Stimulated activated CD4-positive, alpha-beta T cell treated with anti-CD3 and anti-CD28 coated beads, Interleukin-4, amount 100 ng/mL, for 24 hours (primary cell): ENCODE measurements around the gene EPHB2.

ENCODE experiments used
- DNase-seq: peaks from one replicate; pipeline ENCODE4 v3.0.0-alpha.2; 2020

Gene EPHB2

DNA sequence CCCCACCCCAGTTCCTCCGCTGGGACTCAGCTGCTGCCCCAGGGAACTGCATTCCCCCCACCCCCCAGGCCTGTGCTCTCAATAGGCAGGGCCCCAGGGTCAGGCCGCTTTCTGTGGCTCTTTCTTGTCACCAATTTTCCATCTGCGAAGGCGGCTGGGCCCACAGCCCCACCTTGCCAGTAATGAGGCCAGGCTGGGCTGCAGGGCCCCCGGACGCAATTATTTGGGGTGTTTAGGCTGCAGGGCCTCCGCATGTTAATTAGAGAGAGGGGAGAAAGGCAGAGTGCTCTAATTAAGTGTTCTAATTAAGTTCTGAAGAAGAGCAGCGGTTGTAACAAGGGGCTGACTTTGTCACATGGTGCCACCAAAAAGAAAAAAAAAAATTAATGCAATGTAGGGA, 71.8 kb downstream of the EPHB2 start:
- DNase-seq: no peak

DNA sequence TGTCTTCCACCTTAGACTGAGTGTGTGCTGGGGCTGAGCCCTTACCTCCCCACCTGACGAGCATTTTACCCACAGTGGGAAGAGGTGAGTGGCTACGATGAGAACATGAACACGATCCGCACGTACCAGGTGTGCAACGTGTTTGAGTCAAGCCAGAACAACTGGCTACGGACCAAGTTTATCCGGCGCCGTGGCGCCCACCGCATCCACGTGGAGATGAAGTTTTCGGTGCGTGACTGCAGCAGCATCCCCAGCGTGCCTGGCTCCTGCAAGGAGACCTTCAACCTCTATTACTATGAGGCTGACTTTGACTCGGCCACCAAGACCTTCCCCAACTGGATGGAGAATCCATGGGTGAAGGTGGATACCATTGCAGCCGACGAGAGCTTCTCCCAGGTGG, 73.7 kb downstream of the EPHB2 start:
- DNase-seq: no peak

DNA sequence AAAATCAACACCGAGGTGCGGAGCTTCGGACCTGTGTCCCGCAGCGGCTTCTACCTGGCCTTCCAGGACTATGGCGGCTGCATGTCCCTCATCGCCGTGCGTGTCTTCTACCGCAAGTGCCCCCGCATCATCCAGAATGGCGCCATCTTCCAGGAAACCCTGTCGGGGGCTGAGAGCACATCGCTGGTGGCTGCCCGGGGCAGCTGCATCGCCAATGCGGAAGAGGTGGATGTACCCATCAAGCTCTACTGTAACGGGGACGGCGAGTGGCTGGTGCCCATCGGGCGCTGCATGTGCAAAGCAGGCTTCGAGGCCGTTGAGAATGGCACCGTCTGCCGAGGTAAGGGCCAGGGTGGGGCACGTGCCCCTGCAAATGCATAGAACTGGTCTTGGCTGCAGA, 74.1 kb downstream of the EPHB2 start:
- no peak for DNase-seq

DNA sequence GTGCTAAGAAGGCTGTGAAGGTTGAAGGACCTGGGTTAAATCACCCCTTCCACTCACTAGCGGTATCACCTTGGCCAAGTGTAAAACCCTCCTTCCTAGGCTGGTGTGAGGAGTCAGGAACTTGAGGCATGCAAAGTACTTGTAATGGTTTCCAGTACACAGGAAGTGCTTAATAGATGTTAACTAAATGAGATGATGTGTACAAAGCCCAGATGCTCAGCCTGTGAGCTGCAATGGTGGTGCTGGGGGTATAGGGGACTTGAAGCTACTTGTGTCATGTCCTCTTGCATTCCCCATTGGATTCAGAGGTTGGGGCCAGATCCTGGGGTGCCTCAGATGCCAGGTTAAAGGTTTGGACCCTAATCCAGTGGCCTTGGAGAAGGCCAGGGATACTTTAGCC, 75.5 kb downstream of the EPHB2 start:
- no peak for DNase-seq

DNA sequence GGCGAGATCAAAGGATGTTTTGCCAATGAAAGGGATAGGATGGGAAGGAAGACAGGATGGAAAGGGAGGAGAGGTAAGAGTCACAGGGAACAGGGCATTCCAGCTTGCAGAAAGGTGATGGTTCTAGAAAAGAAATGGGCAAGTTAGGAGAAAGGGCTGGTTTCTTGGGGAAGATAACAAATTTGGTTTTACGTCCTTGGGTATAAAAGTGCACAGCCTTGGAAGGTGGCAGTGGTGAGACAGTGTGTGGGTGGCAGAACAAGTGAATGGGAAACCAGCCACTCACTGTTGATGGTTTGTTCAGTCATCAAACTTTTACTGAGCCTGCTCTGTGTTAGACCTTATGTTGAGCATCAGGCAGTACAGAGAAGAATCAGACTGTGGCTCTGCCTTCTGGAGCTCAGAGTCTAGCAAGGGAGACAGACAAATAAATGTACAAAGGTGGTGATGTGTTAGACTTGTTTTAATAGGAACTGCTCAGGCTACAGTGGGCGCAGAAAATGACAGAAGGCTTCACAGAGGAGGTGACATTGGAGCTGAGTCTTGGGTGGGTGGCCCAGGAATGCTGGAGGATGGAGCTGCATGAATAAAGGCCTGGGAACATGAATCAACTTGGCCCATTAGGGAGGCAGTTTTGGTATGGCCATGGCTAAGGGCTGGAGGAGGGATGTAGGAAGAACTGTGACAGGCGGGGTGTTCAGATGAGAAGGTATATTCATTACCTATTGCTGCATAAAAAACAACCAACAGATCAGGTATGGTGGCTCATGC, 76.3 kb downstream of the EPHB2 start:
- DNase-seq: no peak

DNA sequence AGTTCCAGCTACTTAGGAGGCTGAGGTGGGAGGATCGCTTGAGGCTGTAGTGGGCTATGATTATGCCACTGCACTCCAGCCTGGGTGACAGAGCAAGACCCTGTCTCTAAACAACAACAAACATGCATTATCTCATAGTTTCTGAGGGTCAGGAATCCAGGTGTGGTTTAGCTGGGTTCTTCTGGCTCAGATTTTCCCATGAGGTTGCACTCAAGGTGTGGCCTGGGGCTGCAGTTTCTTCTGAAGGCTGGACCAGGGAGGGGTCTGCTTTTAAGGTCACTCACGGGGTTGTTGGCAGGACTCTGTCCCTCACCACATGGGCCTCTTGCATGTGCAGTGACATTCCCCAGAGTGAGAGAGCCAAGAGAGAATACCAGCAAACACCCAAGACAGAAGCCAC, 77.0 kb downstream of the EPHB2 start:
- DNase-seq: no peak

DNA sequence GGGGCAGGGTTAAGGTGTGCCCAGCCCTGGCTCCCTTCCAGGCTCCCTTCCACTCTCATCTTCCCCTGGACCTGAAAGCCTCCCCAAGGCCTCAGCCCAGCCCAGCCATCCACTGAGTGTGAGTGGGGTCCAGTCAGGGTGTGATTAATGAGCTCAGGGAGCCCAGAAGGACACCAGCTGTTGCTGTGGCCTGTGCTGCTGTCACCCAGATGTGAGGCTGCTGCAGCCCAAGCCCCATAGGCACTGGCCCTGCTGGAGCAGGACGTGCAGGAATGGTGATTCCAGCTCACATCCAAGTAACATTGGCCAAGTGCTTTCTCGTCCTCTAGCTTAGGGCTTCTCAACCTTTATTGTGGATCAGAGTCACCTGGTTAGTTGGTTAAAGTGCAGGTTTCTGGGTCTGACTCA, 77.6 kb downstream of the EPHB2 start:
- DNase-seq: no peak

DNA sequence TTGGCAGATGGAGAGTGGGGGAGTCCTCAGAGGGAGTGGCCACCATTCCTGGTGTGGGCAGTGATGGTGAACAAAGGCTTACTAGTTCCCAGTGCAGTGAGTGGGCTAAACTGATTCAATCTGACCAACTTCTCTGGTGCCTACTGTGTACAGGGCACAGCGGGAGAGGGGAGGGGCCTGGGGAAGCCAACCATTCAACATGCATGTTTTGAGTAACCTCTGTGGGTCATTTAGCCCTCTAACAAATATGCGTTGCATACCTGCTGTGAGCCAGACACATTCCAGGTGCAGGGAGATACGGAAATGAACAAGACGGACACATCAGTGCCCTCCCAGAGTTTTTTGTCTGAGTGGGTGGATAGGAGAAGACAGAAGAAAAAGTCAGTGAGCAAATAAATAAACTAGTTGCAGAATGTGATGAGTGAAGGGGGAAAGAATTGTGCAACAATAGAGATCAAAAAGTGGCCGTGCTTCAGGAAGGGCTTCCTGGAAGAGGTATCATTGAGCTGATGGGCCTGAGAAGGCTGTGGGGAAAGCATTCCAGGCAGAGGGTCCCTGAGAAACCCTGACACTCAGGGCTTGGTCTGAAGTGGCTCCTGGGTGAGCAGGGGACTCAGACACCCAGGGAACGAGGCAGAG, 78.8 kb downstream of the EPHB2 start:
- DNase-seq: no peak

DNA sequence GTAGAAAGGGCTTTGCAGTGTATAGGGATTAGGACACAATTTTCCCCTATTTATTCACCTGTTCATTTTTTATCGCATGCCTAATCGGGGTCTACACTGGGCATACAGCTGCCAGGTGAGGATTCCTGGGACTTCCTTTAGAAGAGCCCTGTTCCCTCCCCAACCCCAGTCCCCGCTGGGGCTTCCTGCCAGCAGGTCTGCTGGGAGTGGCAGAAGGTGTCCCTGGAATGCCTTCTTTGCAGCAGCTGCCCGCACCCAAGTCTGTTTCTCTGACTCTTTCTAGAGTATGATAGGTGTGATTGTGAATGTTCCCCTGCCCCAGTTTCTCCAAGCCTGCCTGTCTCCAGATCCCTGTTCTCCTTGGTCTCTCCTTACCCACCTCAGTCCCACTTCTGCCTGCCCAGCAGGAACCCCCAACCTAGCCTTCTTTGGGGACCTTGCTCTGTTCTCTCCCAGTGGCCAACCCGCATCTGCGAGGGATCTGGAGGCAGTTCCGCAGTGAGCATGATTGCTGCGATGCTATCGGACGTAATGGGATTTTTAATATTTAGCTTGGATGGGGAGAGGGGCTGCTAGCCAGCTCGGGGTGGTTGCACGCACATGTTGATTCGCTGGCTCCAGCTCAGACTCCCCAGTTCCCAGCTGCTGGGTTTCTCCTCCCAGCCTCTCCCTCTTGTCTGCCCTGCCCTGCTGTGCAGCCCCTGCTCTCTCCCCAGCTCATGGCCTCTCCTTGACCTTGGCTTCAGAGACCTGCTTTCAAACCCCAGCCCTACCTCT, 79.8 kb downstream of the EPHB2 start:
- DNase-seq: no peak

DNA sequence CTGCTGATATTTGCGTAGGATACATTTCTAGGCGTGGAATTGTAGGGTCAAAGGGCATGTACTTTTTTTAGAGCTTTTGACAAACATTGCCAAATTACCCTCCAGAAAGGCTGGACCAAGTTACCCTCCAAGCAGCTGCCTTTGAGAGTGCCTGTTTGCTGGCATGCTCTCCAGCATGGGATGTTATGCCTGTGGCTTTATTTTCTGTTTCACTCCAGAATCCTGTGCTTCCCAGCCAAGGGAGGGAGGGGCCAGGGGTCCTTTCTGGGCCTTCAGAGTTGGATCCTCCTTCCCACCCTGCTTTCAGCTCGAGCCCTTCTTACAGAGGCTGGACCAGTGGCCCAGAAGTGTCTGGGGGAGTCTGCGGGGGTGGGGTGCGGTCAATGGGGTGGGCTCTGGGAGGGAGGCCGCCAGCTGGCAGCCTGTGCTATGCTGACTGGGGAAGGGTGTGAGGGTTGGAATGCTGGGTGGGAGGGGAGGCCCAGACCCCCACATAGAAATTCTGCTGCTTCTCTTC, 81.2 kb downstream of the EPHB2 start:
- no peak for DNase-seq

DNA sequence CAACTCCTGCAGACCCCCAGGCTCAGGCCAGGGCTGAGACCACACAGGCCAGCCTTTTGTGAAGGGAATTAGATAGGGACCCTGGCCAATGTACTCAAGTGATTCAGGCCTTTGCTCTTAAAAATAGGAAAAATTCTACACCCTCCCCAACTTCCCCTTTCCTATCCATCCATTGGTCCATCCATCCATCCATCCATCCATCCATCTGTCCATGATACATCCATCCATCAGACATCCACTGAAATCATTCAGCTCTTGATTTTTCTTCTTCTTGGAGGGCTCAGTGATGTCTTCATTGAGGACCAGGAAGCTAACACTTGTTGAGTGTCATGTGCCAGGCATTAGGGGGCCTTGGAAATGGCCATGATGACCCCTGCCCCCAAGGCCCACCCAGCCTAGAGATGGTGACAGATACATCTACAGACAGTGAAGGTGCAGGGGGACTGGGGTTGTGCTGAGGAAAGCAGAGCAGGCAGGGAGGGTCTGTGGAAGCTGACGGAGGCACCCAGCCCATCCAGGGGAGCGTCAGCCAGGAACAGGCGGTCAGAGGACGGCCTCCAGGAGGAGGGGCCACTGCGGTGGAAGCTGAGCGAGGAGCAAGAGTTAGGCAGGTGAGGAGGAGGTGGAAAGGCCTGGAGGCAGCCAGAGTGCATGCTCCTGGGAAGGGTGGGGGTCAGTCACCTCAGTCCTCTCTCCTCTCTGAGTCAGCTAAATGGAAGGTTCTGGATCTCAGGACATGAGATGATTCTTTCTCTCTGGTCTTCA, 81.9 kb downstream of the EPHB2 start:
- no peak for DNase-seq

DNA sequence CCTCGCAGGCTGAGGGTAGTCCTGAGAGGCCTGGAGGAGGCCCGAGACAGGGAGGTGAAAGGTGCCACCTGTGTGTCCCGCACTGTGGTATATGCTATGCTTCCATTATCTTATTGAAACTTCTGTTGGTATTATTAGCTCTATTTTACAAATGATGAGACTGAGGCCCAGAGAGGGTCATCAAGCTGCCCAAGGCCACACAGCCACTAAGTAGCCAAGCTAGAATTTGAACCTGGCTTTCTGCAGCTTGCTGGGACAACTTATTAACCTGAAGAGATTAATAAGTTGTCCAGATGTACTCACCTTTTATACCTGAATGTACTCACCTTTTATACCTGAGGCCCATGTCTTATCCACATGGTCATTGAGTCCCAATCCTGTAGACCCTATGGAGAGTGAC, 83.0 kb downstream of the EPHB2 start:
- DNase-seq: no peak

DNA sequence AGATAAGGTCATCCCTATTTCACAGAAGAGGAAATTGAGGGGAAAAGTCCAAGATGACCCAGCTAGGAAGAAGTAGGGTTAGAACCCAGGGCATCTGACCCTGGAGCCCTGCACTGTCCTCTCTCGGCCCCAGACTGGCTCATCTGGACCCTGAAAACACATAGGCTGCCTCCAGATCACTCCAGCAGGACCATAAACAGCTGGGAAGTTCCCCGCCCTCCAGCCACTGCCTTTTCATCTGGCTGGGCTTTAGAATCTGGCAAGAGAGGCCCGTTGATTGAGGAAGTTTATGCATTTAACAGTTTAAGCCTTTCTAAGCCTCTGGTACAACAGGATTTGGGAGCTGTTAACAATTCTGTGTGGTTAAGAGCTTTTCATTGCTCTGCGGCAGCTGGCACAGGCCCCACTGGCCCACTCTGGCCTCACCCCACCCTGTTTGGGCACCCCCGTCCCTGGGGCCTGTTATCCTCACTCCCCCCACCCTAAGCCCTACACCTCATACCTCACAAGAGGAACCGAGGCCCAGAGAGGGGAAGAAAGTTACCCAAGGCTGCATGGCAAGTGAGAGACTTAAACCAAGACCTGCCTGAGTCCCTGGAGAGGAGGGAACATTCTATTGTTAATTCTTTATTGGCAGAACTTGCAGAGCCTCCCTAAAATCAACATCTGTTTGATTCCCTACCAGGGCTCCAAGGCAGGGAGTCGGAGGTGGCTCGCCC, 84.2 kb downstream of the EPHB2 start:
- DNase-seq: no peak

DNA sequence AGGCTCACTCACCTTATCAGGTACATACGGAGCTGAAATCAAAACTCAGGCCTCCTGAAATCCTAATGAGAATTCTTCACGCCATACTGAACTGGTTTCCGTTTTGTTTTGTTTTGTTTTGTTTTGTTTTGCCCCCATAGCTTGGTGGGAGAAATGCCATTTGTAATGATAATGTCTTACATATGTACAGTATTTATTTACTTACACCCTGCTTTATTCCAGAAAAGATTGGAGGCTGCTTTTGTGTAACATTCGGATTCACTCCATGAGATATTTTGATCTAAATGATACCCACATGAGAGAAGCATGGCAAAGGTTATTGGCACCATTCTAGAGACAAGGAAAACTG, 84.7 kb downstream of the EPHB2 start:
- no peak for DNase-seq

DNA sequence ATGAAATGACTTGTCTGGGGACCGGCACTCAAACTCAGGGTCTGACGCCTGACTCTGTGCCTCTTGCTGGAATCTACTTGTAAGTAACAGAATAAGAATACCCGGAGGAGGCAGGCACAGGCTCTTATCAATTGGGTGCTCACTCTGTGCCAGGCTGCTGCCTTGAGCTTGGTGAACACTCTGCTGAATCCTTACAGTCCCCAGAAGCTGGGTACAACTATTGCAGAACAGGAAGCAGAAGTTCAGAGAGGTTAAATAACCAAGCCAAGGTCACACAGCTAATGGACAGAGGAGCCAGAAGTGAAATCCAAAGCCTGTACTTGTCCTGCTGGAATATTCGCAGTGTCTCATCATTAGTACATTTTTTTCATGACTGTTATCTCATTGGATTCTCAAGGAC, 86.0 kb downstream of the EPHB2 start:
- DNase-seq: no peak

DNA sequence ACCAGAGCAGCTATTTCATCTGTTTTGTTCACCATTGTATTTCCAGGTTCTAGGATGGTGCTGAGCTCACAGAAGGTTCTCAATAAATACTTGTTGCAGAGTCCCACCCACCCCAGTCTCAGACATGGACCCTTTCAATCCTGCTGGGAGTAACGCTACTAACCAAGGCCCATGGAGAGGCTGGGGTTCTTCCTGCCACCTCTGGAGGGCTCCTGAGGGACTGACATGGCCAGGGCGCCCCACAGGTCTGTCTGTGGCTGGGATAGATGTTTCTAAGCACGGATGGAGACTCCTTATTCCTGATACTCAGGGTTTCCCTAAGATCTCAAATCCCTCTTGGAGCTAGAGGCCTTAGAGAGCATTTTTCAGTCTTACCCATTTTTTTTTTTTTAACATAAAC, 87.4 kb downstream of the EPHB2 start:
- no peak for DNase-seq

DNA sequence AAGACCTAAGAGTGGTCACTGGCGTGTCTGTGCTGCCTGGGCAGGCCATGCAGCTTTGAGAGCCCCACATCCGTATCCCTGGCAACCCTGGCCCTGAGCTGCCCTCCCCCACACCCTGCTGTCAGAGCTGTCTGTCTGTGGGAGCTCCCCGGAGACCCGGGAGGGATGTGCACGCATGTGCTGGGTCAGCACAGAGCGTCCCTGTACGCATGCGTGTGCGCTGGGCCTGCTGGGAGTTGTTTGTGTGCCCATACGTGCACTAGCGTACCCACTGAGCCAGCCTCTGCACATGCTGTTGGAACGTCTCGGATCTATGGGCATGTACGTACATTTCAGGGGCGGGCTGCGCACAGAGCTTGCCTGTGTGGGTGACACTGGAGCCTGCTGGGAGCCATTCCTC, 89.3 kb downstream of the EPHB2 start:
- no peak for DNase-seq

DNA sequence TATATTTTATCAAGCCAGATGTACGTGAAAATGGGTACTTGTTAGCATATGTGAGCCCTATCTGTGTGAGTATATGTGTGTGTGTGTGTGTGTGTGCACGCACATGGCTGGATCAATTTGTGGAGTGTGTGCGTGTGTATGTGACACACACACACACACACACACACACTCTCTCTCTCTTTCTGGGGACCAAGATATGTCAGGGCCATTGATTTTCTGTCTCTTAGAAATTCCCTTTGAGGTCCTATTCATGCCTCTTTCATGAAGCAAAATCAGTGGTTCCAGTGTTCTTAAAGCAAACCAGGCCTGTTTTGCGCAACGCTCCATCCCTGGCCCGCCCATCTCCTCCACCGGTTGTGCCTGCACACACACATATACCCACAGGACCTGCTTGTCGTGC, 90.0 kb downstream of the EPHB2 start:
- no peak for DNase-seq

DNA sequence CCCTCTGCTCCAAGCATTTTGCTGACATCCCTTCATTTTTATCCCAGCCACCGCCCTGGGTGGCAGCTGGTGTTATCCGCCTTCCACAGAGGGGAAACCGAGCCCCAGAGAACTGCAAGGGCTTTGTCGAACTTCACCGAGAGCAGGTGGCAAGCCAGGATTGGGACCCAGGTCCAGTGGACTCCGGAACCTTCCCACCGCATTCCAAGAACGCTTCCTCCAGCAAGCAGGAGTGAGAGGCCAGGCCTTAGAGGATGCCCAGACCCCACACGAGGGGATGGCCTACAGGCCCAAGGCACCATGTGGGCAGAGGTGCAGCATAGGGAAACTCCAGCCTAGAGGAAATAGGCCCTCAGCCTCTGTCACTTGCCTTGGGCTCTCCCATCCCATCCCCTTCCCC, 90.7 kb downstream of the EPHB2 start:
- no peak for DNase-seq

DNA sequence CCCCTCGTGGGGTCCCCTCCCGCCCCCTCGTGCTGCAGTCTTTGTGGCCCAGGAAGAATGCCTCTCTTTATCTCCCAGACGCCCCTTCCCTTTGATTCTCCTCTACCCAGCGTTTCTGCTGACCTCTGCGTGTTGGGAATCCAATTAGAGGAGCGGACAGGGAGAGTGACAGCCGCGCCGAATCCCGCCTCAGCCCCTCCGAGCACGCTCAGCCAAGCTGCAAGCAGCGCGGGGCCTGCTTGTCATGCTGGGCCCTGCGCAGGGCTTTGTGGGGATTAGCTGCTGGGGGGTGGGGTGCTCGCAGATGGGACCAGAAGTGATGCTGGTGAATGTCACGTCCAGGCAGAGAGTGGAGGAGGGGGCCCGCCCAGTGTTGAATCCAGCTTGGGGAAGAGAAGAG, 91.1 kb downstream of the EPHB2 start:
- no peak for DNase-seq

DNA sequence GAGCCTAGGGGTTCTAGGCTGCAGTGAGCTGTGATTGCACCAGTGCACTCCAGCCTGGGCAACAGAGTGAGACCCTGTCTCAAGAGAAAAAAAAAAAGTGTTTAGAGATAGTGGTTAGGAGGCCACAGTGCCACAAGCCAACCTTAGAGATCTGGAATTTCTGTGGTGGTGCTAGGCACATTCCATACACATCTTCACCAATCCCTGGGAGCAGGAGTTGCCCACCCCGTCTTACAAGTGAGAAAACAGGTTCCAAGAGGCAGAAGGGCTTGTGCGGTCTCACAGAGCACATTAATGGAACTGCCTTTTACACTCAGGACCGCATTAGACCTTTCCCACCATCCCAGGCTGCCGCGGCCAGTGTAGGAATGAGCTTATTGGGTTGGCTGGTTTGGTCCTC, 93.2 kb downstream of the EPHB2 start:
- DNase-seq: no peak

DNA sequence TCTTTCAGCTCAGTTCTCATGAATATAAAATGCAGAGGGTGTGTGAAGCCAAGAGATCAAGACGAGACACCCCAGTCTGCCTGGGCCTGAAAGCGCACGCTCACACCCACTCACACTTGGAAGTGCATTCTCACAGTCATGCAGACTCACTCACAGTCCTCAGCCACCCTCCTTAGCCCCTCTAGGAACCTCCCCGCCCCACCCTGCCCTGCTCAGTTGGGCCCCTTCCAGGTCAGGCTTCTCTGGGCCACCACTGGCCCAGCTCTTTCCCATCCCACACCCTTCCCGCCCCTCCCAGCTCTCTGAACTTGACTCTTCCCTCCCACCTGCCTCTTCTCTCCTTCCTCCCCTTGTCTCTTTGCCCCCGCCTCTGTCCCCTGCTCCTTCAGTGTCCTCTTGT, 93.8 kb downstream of the EPHB2 start:
- DNase-seq: no peak
